GM20000 (cell line): ENCODE measurements around the gene PPP1R12B.

Experiments used
- DNase-seq: peaks from one replicate; pipeline ENCODE4 v3.0.0; 2012; ENCODE audit warnings: low spot score
- CTCF ChIP-seq: IDR thresholded peaks from 2 replicates; pipeline ENCODE4 v1.5.1; 2012; ENCODE audit warnings: mild to moderate bottlenecking, control low read depth; ENCODE audit errors: extremely low read depth, missing control alignments

PPP1R12B gene

GRCh38 chr1:202320081-202320405, 28.5 kb upstream of the PPP1R12B start:
- TF ChIP-seq CTCF: no peak
- DNase-seq: no peak

DNA sequence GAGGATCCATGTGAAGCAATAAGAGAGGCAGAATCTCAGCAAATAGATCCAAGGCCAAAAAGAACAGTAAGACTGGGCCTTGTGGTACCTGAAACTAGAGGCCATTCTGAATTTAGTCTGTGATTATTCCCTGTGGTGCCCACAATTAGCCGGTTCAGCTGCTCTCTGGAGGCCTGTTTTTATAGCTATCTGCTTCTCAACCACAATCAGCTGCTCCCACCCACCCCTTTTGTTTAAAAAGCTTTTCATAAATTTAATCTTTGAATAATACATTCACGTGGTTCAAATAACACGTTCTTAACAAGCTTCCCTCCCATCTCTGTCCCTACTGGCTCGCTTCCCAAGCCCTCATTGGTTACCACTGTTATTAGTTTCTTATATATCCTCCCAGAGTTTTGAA, 24.8 kb upstream of the PPP1R12B start:
- DNase-seq: no peak
- TF ChIP-seq CTCF: no peak

DNA sequence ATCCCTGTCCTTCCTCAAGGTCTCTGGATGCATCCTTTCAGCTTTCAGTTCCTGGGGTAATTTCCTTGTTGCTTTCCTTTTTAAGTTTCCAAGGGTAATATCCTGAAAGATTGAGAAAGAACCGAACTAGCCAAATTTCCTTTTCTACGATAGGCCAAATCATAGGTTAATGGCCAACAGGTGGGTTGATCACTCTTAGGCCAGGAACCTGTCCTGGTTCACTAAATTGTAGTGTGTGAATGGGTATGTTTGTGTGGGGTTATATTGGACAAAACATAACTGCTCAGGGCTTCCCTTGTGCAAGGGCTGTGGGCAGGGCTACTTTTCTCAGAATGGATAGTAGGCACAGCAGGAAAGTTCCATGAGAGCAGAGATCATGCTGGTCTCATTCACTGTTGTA, 23.9 kb upstream of the PPP1R12B start:
- DNase-seq: no peak
- TF ChIP-seq CTCF: no peak

GRCh38 chr1:202329891-202330290, 18.6 kb upstream of the PPP1R12B start:
- TF ChIP-seq CTCF: no peak
- no peak for DNase-seq

DNA sequence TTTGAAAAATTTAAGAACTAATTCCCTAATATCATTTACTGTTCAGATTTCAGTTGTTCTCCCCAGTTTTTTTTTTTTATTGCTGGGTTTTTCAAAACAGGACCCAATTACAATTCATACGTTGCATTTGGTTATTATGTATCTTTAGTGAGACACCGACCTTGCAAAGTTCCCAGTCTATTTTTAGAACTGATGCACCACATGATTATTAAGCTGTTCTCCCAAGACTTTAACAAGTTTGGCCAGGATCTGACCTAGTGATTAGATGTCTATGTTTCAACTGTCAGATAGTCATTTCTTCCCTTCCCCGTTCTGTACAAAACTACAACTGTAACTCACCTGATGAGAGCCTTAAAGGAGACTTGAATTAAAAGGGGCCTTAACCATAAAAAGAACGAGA, 14.6 kb upstream of the PPP1R12B start:
- no peak for DNase-seq
- TF ChIP-seq CTCF: no peak

DNA sequence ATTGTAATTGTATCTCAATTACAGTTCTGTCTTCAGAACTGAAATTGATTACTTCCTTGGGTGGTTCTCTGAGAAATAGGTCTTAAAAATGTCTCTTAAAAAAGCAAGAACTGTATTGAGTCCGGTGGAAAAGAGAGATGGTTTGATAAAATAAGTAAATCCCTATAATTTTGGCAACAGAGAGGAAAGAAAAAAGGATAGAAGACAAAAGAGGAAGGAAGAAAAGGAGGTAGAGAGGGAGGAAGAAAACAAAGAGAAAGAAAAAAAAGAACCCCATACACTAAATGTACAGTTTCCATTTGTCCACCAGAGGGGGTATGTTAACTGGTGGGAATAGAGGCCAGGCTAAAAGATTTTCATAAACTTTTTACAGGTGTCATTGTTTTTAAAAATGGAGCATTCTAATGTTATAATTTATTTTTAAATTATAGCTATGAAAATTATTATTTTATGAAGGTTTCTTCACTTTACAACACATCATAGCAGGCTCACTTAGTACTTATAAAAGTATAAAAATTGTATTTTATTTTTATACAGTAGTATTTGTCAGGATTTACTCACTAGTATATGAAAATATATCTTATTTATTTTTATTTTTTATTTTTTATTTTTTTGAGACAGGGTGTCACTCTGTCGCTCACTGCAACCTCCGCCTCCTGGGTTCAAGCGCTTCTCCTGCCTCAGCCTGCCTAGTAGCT, 4.7 kb upstream of the PPP1R12B start:
- peak; percentile 26 for TF ChIP-seq CTCF
- no peak for DNase-seq

- no peak for TF ChIP-seq CTCF
- no peak for DNase-seq
Observed at GRCh38 chr1:202348005-202348508, 442 bp upstream of the PPP1R12B start.
